Activated CD8-positive, alpha-beta memory T cell treated with anti-CD3 and anti-CD28 coated beads, Interleukin-2, amount 50 U/mL, for 24 hours (primary cell): ENCODE measurements around the gene RCE1.

ENCODE experiments used
- DNase-seq: peaks from one replicate; pipeline ENCODE4 v3.0.0-alpha.2; 2020; ENCODE audit errors: extremely low read depth

The RCE1 gene

DNA sequence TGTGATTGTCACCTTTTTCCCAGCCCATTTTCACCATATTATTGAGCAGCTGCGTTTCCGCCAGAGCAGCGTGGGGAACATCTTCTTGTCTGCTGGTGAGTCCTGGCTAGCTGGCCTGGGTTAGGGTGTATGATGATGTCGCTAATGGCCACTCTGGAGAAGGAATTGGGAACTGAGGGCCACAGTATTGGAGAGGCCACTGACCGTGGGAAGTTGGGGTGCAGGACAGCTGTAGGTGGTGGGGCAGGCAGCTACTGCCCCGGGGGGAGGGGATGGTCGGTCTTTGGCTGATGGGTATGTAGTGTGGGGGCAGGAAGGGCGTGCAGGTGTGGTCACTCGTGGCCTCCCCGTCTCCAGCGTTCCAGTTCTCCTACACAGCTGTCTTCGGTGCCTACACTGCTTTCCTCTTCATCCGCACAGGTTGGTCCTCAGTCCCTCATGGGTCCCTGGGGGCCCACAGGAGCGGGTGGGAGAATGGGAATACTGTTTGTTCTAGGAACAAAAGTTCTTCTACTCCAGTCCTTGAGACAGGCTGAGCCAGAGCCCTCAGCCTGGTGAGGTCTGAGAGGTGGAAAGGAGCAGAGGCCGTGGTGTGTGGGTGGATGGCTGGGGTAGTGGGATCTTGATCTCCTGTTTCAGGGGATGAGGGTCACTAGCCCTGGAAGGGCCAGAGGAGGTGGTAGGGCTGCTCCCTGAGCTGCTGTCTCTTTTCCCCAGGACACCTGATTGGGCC is 2.1 kb downstream of the RCE1 start:
- no peak for DNase-seq

DNA sequence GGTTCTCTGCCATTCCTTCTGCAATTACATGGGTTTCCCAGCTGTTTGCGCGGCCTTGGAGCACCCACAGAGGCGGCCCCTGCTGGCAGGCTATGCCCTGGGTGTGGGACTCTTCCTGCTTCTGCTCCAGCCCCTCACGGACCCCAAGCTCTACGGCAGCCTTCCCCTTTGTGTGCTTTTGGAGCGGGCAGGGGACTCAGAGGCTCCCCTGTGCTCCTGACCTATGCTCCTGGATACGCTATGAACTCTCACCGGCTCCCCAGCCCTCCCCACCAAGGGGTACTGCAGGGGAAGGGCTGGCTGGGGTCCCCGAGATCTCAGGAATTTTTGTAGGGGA is 2.6 kb downstream of the RCE1 start:
- DNase-seq = no peak

DNA sequence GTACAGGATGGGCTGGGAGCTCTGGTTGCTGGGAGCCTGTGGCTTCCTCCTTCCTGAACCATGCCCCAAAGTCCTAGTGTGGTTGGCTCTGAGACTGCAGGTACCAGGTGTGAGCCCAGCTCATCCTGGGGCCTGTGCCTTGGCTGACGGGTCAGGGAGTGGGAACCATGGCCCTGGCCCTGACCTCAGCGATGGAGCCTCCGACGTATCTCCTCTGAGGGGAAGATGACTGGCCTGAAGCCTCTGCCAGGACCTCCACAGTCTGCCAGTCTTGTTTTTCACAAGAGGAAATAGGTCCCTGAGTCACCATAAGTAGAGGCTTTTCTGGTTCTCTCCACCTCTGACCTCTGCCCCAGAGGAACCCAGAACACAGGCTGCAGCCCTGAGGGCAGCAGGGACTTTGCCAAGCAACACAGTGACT is 3.4 kb downstream of the RCE1 start:
- DNase-seq = no peak

DNA sequence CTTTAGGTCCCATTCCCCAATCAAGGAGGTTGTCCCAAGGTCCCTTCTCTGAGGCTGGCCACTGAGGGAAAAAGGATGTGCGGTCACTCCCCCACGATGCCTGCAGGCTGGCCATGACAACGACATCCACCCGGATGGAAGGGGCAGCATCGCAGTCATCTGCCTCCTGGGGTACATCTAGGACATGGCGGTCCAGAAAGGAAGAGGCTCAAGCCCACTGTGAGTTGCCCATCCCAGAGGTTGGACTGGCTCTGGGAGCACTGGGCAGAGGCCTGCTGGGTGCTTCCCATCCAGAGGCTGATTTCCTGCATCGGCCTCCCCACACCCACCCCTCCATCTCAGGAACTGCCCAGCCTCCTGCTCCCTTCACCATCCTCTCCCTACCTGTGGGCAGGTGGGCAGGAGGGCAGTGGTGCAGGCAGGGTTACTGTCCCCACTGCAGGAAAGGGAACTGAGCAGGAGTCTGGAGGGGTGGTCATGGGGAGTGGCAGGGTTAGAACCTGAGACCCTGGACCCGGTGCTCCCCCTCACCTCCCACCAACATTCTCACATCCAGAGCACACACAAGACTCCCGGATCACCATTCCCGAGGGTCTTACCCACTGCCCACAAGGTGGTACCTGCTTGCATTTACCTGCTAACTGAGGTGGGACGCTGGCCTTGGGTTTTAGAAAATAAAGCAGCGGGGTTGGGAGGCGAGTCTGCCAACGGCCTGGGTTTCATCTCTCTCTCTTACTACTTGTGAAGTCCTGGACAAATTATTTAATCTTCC is 4.4 kb downstream of the RCE1 start:
- no peak for DNase-seq

DNA sequence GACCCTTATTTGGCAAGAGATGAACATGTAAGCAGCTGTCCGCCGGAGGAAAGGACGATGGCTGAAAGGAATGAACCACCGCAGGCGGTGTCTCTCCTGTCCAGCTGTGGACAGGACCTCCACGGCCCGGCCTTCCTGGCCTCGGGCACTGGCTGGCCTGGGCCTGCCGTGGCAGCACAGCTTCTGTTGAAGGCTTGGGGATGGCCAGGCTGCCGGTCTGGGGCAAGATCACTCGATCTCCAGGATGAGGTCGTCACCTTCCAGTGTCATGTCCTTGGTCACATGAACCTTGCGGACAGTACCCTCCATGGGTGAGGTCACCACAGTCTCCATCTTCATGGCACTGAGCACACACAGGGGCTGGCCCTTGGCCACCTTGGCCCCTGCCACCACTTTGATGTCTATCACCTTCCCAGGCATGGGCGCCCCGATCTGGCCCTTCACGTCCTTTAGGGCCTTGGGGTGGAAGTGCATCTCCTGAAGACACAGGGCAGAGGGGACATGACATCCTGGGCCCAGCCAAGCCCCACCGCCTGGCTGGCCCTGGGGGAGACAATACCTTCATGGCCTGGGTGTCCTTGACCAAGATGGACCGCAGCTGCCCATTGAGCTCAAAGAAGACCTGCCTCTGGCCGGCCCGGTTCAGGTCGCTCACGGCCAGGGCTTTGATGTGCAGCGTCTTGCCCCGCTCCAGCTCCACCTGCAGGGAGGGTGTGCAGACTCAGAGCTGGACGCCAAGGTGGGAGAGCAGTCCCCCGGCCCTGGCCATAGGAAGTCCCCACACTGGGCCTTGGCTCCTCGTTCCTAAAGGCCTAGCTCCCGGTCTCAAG is 5.6 kb downstream of the RCE1 start:
- no peak for DNase-seq

DNA sequence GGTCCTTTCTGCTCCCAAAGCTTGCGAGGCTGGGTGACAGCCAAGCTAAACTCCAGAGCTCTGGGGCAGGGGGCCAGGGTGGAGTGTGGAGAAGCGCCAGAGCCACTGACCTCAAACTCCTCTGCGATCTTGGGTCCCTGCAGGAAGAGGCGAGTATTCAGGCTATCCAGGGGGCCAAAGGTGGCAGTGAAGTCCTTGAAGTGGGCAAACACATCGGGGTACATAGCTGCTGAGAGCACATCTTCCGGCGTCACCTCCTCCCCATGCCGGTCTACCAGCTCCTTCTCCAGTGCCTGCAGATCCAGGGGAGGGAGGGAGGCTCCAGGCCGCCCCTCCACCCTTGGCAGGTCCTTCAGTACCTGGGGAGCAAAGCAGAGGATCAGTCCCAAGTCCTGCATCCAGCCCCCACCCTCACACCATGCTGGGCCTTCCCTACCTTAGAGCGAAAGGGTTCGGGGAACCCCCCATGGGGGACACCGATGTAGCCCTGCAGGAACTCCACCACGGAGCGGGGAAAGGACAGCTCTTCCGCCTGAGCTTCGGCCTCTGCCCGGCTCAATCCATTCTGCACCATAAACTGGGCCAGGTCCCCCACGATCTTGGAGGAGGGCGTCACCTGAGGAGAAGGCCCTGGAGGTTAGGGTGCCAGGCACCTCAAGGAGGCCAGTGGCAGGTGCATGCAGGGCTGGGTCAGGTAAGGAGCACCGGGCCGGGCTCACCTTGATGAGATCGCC is 6.4 kb downstream of the RCE1 start:
- no peak for DNase-seq

DNA sequence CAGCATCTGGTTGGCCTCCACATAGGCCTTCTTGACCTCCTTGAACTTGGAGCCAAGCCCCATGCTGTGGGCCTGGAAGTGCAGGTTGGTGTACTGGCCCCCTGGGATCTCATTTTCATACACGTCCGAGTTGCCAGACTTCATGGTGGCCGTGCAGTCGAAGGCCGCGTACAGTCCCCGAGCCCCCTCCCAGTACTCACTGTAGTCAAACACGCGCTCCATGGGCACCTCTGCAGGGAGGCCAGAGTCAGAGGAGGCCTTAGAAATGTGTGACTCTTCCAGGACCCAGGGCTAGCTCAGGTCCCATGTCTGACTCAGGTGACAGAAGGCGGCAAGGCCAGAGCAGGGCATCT is 7.0 kb downstream of the RCE1 start:
- no peak for DNase-seq

DNA sequence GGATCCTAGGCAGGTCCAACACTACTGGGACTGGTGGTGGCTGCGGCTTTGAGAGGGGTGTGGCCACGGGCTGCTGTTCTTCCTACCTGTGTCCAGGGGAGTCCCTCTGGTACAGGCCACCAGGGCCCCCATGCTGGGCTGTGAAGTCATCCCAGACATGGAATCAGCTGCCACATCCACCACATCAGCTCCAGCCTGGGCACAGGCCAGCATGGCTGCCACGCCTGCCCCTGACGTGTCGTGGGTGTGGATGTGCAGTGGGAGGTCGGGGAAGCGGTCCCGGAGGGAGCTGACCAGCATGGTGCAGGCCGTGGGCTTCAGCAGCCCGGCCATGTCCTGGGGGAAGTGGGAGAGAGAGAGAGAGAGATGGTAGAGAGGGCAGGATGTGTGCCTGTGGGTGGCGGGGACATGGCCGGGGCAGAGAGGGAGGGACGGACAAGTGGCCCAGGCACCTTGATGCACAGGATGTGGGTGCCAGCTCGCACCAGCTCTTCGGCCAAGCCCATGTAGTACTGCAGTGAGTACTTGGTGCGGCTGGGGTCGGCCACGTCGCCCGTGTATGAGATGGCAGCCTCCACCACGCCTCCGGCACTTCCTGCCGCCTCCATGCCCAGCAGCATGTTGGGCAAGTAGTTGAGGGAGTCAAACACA is 7.5 kb downstream of the RCE1 start:
- DNase-seq = no peak

DNA sequence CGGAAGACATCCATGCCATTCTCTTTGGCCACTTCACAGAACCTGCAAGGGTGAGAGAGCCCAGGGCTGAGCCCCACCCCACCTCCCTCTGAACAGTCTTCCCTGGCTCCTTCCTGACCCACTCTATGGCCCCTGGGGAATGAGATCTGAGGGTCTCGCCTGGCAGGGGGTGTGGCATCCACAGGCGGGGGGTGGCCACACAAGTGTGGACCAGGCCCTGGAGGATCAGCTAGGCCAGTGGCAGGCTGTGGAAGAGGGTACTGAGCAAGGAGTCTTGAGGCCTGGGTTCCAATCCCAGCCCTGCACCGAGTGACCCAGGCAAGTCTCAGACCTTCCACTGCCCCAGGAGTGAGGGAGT is 8.0 kb downstream of the RCE1 start:
- DNase-seq = no peak

DNA sequence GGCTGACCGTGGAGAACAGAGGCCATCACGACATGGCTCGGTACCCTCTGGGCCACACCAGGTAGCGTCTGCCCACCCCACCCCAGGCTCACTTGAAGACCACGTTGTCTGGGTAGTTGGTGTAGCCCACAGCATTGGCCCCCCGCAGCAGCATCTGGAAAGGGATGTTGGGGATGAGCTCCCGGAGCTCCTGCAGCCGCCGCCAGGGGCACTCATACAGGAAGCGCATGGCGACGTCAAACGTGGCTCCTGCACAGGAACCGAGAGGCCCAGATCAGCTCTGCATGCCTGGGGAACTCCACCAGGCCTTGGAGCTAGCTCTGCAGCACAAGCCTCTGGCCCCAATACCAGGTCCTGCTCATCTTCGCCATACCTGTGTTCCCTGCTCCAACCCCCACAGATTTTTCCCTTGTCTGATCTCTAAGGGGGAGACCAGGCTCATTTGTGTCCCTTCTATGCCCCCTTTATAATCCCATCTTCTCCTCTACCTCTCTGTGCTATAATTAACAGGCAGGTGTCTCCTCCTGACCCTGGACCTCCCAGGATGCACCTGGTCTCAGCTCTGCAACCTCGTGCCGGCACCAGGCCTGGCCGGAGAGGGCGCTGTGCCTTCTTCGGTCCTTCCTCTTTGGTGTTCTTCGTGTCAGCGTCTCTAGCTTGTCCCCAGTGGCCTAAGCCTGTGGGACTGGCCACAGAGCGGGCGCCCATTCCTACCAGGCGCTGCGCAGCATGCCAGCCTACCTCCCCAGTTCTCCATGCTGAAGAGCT is 8.6 kb downstream of the RCE1 start:
- no peak for DNase-seq

DNA sequence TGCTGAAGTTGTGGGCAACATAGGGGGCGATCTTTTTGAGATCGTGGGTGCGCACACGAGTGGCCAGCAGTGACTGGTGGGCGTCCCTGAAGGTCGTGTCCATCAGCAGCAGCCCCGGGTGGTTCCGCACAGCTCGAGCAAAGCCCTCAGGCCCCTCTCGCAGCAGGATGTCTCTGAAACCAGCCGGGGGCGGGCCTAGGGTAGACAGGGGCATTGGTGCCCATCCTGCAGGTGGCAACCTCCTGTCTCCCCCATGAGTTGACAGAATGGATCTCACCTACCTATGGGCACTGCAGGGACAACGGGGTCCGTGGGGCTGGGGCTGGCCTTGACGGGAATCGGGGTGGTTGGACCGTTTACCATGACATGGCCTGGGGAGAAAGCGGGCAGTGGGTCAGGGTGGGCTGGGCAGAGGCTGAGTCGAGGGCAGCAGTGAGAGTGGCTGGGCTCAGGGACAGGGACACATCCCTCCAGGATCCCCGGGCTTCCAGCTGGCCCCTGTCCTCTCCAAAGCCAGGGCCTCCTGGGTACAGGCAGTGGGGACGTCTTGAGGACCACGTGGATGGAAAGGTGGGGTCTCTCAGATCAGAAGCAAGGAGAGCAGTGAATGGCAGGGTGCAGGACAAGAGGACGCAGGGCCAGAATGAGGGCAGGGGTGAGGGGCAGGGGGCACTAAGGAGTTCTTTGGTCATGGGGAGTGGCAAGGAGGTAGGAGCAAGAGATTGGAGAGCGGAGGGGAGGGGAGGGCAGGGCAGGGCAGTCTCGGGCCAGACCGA is 9.4 kb downstream of the RCE1 start:
- DNase-seq = no peak

DNA sequence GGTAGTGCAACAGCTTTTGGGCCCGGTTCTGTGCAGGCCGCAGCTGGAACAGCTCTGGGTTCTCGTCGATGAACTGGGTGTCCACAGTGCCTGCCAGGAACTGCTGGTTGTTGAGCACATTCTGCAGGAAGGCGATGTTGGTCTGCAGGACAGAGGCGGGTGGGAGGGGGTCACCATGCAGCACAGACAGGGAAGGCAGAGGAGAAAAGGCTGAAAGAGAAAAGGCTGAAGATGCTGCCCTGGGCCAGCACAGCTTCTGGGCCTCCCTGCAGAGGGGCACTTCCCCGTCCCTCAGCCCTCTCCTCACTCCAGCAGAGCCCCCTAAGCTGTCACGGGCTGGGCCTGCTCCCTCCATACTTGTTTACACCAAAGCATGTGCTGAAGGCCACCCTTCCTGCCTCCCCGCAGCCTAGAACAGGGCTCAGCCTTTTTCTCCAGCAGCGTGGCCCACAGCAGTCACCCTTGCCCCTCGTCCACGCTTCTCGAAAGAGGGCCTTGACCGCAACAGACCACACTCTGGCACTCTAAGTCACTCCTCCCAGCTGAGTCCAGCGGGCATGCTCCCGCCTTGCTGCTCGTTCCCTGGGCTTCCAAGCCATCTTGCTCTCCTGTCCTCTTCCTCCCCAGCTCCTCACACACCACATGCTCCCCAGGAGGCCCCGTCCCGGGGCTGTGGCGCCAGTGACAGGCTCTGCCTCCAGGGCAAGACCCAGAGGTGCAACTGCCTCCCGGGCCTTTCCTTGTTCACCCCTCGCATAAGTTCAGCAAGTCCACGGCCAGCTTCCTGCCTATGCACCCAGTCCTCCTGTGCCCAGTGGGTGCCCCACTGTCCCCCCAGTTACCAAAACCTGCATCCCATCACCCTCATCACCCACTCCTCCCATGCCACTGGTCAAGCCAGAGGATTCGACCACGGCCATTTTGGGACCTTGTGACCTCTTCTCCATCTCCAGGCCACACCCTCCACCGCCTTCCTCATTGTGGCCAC is 10.3 kb downstream of the RCE1 start:
- DNase-seq = no peak

DNA sequence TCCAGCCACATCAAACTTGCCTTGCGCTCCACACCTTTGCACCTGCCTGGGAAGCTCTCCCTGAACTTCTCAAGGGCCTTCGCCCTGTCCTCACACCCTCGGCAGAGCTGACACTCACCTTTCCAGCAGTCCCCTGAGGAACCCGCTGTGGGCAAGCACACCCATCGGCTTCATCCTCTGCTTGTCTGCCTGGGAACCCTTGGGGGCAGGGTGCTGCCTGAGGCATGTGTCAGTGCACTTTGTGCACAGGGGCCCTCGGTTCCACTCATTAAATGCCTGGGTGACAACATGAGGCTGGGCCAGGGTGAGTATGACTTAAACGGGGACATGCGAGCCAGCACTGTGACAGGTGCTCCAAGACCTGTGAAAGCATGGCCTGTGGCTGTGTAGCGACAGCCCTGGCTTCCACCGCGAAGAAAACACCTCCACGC is 11.0 kb downstream of the RCE1 start:
- no peak for DNase-seq

DNA sequence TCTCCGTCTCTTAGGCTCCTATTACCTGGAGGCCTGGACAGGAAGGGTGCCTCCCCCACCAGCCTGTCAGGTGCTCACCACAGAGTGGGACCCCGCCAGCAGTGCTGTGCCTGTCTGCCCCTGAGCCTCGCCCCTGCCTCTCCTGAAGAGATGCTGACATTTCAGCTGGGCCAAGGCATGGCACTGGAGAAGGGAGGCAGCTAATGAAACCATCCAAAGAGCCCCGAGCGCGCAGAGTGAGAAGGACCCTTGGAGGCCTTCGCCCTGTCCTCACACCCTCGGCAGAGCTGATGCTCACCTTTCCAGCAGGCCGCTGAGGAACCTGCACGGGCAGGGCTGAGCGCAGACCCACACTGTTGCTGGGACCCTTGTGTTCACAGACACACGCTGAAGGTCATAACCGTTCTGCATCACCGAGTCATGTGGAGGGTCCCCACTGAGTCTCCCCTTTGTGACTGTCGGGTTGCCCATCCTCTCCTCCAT is 11.5 kb downstream of the RCE1 start:
- no peak for DNase-seq

DNA sequence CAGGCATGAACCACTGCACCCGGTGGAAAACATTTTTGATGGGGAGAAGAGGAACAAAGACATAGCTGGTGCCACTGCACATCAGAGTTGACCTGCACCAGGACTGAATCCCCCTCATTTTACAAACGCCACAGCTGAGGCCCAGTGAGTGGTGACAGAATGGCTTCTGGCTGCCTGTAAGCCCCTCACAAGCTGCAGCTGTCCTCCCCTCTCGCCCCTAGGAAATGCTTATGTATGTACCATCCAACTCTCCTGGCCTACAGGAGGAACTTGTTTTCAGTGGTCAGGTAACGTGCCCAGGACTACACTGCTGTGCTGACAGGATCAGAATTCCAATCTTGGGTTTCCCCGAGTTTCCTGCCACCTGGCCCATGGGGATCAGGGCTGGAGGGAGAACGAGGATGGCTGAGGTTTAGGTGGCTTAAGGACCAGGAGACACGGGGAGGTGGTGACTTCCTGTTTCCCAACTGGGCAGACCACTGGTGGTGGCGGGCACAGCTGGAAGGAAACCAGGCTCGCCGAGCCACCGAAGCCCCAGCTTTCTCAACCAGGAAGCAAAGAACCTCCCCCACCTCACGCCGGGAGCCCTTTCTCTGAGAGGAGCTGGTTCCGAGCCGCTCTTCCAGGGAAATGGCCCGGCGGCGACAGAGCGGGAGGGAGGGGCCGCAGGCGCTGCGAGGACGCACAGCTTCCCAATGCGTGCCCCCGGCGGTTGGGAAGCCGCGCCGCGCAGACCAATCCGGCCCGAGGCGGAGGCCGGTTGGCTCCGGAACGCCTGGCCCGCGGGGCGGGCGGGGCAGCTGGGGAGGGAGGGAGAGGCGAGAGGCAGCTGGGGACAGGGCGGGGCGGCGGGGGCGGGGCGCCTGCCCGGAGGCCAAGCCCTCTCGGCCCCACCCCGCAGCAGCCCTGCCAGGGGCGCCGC is 12.6 kb downstream of the RCE1 start:
- DNase-seq = peak; percentile 63

DNA sequence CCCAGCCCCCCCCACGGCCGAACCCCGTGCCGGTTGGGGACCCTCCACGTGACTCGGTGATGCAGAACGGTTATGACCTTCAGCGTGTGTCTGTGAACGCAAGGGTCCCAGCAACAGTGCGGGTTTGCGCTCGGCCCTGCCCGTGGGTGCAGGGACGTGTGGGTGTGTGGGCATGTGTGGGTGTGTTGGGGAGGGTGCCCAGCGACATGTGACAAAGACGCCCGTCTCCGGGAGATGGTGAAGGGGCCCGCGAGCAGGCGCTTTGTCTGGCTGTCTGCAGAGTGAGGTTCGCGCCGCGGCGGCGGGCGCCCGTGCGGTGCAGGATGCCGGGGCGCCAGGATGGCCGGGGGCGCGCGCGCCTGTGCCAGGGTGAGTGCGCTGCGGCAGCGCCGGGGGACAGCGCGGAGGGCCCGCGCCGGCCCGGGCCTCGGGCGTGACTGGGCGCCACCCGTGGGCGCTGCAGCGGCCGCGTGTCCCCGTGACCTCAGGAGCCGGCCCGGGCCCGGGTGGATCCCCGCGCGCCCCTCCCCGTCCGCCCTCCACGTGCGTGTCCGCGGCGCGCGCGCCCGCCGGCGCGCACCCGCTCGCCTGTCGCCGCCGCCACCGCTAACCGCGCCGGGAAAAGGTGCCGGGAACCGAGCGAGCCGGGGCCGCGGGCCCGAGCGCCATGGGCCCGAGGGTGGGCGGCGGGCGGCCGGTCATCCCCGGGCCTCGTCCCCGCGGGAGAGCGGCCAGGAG is 13.4 kb downstream of the RCE1 start, which contains the start of gene LRFN4:
Gene LRFN4 (plus strand): TSS at position 569 of the 738 bp plus-strand sequence. CDS start 681 bp downstream, outside the sequence.
- no peak for DNase-seq
